Tibial nerve (tissue), 4 donors: ENCODE data around the gene QPCTL. TPM values are rescaled to one million over a fixed set of nuclear protein-coding genes. Genes with fewer than 3 reads are reported as not detected.

ENCODE experiments used
- DNase-seq, 2 donors: peaks; one replicate each; pipeline ENCODE4 v3.0.0-alpha.2; 2019; ENCODE audit warnings: low spot score in 2 of 2
- H3K27ac ChIP-seq, 4 donors: fragments of 200-600 bp; sonication (generic) in 3 of 4; one replicate each; pipeline ENCODE4 v1.5.1; 2017 to 2019; ENCODE audit warnings: mild to moderate bottlenecking in 1 of 4
- H3K27me3 ChIP-seq, 2 donors: fragments of 200-600 bp; sonication (generic) in 1 of 2; one replicate each; pipeline versions ENCODE4 v1.5.1 to v1.6.0; 2017 to 2019
- H3K36me3 ChIP-seq, 3 donors: fragments of 200-600 bp; sonication (generic); one replicate each; pipeline ENCODE4 v1.5.1; 2018 to 2019
- H3K4me1 ChIP-seq, 4 donors: fragments of 200-600 bp; sonication (generic) in 3 of 4; one replicate each; pipeline ENCODE4 v1.5.1; 2017 to 2019
- H3K4me3 ChIP-seq, 4 donors: fragments of 200-600 bp; sonication (generic) in 3 of 4; one replicate each; pipeline ENCODE4 v1.5.1; 2017 to 2019; ENCODE audit warnings: mild to moderate bottlenecking in 1 of 4, moderate library complexity in 1 of 4
- H3K9me3 ChIP-seq, 4 donors: fragments of 200-600 bp; sonication (generic) in 3 of 4; one replicate each; pipeline ENCODE4 v1.5.1; 2017 to 2019
- CTCF ChIP-seq, 5 experiments: fragments of 200-600 bp in 3 of 5; fragments of 450-650 bp in 2 of 5; sonication (generic) in 3 of 5; IDR thresholded peaks; one replicate each; pipeline ENCODE4 v1.5.1; 2016 to 2019; ENCODE audit warnings: antibody characterized with exemption in 5 of 5, mild to moderate bottlenecking in 3 of 5, moderate library complexity in 2 of 5
- EP300 ChIP-seq, 2 donors: sonication (generic); formaldehyde crosslinking; IDR thresholded peaks; one replicate each; pipeline ENCODE4 v1.6.1; 2017; ENCODE audit warnings: antibody characterized with exemption in 2 of 2, mild to moderate bottlenecking in 1 of 2
- POLR2A ChIP-seq, 2 donors: fragments of 450-650 bp; IDR thresholded peaks; one replicate each; pipeline ENCODE4 v1.6.1; 2017; ENCODE audit warnings: antibody characterized with exemption in 2 of 2, mild to moderate bottlenecking in 2 of 2, moderate library complexity in 2 of 2
- WGBS, 2 donors: methylation state at CpG; one replicate each; pipeline ENCODE4 v1.1.5; 2018; 5-methylcytosine and 5-hydroxymethylcytosine counted together
- total RNA-seq, 4 donors: library from RNA; depleted of rRNA; stranded (reverse); fragments of >200 nt; gene quantifications; one replicate each; pipeline ENCODE4 v1.1.0, GENCODE V29; 2016

QPCTL gene
- total RNA-seq, 4 donors from 2014 or later = 5.9 to 13.2 (median 10.5) TPM

GRCh38 chr19:45645631-45646344, 46.7 kb upstream of the QPCTL start:
- H3K9me3 ChIP-seq = no peaks in the 10 kb centered on the region
- H3K4me3 ChIP-seq = peak overlapping the region; percentile 13 to 39 (median 25)
- H3K27me3 ChIP-seq = peaks cover 0 to 44% of the 10 kb centered on the region in 2 donors
- H3K27ac ChIP-seq = no peak overlapping the region
- H3K4me1 ChIP-seq = peaks cover 0 to 45% (median 25%) of the 10 kb centered on the region in 4 donors
- TF ChIP-seq POLR2A (IDR thresholded peaks at IDR 0.05) (no peak), EP300 (IDR thresholded peaks at IDR 0.05) (no peak), CTCF (IDR thresholded peaks at IDR 0.05) (no peak)
- WGBS, 2 donors = 1% methylated on average over 27 of the region's 27 CpGs
- DNase-seq = peak in 1 of 2 donors; percentile 57
- no peaks in the 10 kb centered on the region for H3K36me3 ChIP-seq

DNA sequence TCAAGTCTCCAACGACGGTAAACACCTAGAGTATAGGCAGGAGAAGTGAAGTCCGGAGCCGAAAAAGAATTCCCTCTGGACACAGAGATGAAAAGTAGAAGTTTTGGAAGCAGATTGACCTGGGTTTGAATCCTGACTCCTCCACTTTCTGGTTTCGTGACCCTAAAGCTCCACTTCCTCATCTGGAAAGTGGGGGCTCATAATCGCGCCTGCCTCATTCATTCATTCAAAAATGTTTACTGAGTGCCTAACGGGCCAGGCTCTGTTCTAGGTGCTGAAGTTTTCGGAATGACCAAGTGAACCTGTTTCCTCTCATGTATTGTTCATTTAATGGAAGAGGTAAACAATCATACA, 46.1 kb upstream of the QPCTL start:
- no peaks in the 10 kb centered on the region for H3K9me3 ChIP-seq
- H3K4me1 ChIP-seq = peaks cover 0 to 40% (median 25%) of the 10 kb centered on the region in 4 donors
- H3K36me3 ChIP-seq = no peaks in the 10 kb centered on the region
- H3K4me3 ChIP-seq = peak overlapping the region in 2 of 4 donors; percentile 34 to 39
- 5 to 13% methylated on average over 8 to 9 of the region's 9 CpGs for WGBS, 2 donors
- TF ChIP-seq EP300 (IDR thresholded peaks at IDR 0.05) (no peak), CTCF (IDR thresholded peaks at IDR 0.05) (no peak), POLR2A (IDR thresholded peaks at IDR 0.05) (no peak)
- no peak overlapping the region for H3K27ac ChIP-seq
- DNase-seq = no peak
- H3K27me3 ChIP-seq = peaks cover 0 to 44% of the 10 kb centered on the region in 2 donors

DNA sequence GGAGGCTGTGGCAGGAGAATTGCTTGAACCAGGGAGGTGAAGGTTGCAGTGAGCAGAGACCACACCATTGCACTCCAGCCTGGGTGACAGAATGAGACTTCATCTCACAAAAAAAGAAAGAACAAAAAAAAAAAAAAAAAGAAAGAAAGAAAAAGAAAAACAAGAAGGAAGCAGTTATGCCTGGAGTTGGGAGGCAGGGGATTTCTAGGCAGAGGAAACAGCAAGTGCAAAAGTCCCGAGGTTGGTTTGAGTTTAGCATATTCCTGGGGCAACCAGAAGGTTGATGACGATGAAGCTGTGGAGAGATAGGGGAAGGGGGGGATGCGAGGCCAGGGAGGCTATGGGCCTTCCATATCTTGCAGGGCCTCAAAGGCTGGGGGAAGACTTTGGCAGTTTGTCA, 41.7 kb upstream of the QPCTL start:
- H3K36me3 ChIP-seq = no peaks in the 10 kb centered on the region
- WGBS, 2 donors = 68 to 70% methylated on average over 3 of the region's 3 CpGs

GRCh38 chr19:45653634-45654033, 38.8 kb upstream of the QPCTL start:
- DNase-seq = no peak
- WGBS, 2 donors = 41 to 46% methylated on average over 5 of the region's 5 CpGs
- Histone ChIP-seq H3K27me3 (peaks cover 0 to 18% of the 10 kb centered on the region in 2 donors), H3K36me3 (no peaks in the 10 kb centered on the region), H3K4me1 (no peaks in the 10 kb centered on the region), H3K27ac (no peak overlapping the region), H3K4me3 (no peak overlapping the region), H3K9me3 (no peaks in the 10 kb centered on the region)
- no peak for TF ChIP-seq EP300 (IDR thresholded peaks at IDR 0.05)
- no peak for TF ChIP-seq CTCF (IDR thresholded peaks at IDR 0.05)
- no peak for TF ChIP-seq POLR2A (IDR thresholded peaks at IDR 0.05)

More for the DNA sequence above, 41.7 kb upstream of the QPCTL start:
- Histone ChIP-seq H3K4me3 (no peak overlapping the region), H3K9me3 (no peaks in the 10 kb centered on the region), H3K27ac (no peak overlapping the region), H3K4me1 (peaks cover 0 to 7% (median 6%) of the 10 kb centered on the region in 4 donors), H3K27me3 (peaks cover 0 to 18% of the 10 kb centered on the region in 2 donors)
- no peak for DNase-seq
- TF ChIP-seq CTCF (IDR thresholded peaks at IDR 0.05) (no peak), POLR2A (IDR thresholded peaks at IDR 0.05) (no peak), EP300 (IDR thresholded peaks at IDR 0.05) (no peak)

- Histone ChIP-seq H3K4me1 (no peaks in the 10 kb centered on the region), H3K27ac (no peak overlapping the region), H3K4me3 (no peak overlapping the region), H3K9me3 (no peaks in the 10 kb centered on the region), H3K27me3 (peaks cover 0 to 21% of the 10 kb centered on the region in 2 donors), H3K36me3 (no peaks in the 10 kb centered on the region)
- no peak for DNase-seq
- 79 to 94% methylated on average over 3 of the region's 3 CpGs for WGBS, 2 donors
- TF ChIP-seq EP300 (IDR thresholded peaks at IDR 0.05) = no peak
- TF ChIP-seq POLR2A (IDR thresholded peaks at IDR 0.05) = no peak
- no peak for TF ChIP-seq CTCF (IDR thresholded peaks at IDR 0.05)
These were observed 37.4 kb upstream of the QPCTL start for GRCh38 chr19:45655073-45655472.
